SU-DHL-6 (cell line): ENCODE measurements around the gene AHI1.
A peak's percentile ranks its signal among the peaks of the same experiment; 100 is the strongest.

Source experiments
- H2AFZ ChIP-seq: fragments of 200-600 bp; sonication (generic); 2 replicates; pipeline ENCODE4 v1.6.1; 2014; ENCODE audit warnings: low read depth, mild to moderate bottlenecking, moderate library complexity, mixed read lengths, antibody characterized with exemption, low read length; ENCODE audit not compliant: severe bottlenecking
- H3F3A ChIP-seq: fragments of 200-600 bp; shearing (Covaris generic); 2 replicates; pipeline ENCODE4 v1.6.0; 2016; ENCODE audit warnings: antibody characterized with exemption, mild to moderate bottlenecking; ENCODE audit not compliant: insufficient read depth
- H3K27ac ChIP-seq: fragments of 200-600 bp; sonication (generic); 2 replicates; pipeline ENCODE4 v1.5.1; 2016; ENCODE audit warnings: low read depth, mild to moderate bottlenecking, low read length, moderate library complexity, mixed read lengths
- H3K27me3 ChIP-seq: fragments of 200-600 bp; sonication (generic), shearing (Covaris generic); 2 replicates; pipeline ENCODE4 v1.6.0; 2014; ENCODE audit warnings: mild to moderate bottlenecking, low read length
- H3K36me3 ChIP-seq: fragments of 200-600 bp; sonication (generic); 2 replicates; pipeline ENCODE4 v1.6.1; 2014; ENCODE audit warnings: mild to moderate bottlenecking, low read length, mixed read lengths
- H3K4me2 ChIP-seq: fragments of 300-600, 200-600 bp; shearing (Covaris generic), sonication (generic); 2 replicates; pipeline ENCODE4 v1.6.0; 2014; ENCODE audit warnings: low read length, low read depth, mild to moderate bottlenecking; ENCODE audit not compliant: poor library complexity, severe bottlenecking
- H3K4me3 ChIP-seq: fragments of 200-600 bp; sonication (generic); 2 replicates; pipeline ENCODE4 v1.5.1; 2014; ENCODE audit warnings: antibody characterized with exemption, low read length, mild to moderate bottlenecking, mixed read lengths; ENCODE audit not compliant: insufficient read depth, poor library complexity, severe bottlenecking
- H3K79me2 ChIP-seq: fragments of 200-600 bp; sonication (generic); 2 replicates; pipeline ENCODE4 v1.6.1; 2014; ENCODE audit warnings: mild to moderate bottlenecking, low read length, moderate library complexity; ENCODE audit not compliant: insufficient read depth
- H3K9ac ChIP-seq: fragments of 200-600 bp; sonication (generic); 2 replicates; pipeline ENCODE4 v1.7.0; 2014; ENCODE audit warnings: mild to moderate bottlenecking, low read length
- H3K9me2 ChIP-seq: fragments of 200-600 bp; sonication (generic); replicated peaks from 2 replicates; pipeline ENCODE4 v1.6.1; 2014; ENCODE audit warnings: low read length; ENCODE audit not compliant: insufficient read depth
- H3K9me3 ChIP-seq: fragments of 200-600 bp; sonication (generic); 2 replicates; pipeline ENCODE4 v1.6.1; 2014; ENCODE audit warnings: low read length, mixed read lengths; ENCODE audit not compliant: insufficient read depth
- H4K20me1 ChIP-seq: fragments of 200-600 bp; sonication (generic); 2 replicates; pipeline ENCODE4 v1.6.1; 2014; ENCODE audit warnings: low read depth, mild to moderate bottlenecking, antibody characterized with exemption, low read length, moderate library complexity, mixed read lengths
- CTCF ChIP-seq: fragments of 200-600 bp; sonication (generic); IDR thresholded peaks from one replicate; pipeline ENCODE4 v1.5.1; 2017; ENCODE audit warnings: antibody characterized with exemption, mild to moderate bottlenecking, low read length, moderate library complexity; ENCODE audit not compliant: insufficient read depth, poor library complexity, severe bottlenecking
- EZH2phosphoT487 ChIP-seq: fragments of 200-600 bp; sonication (generic), shearing (Covaris generic); conservative IDR thresholded peaks from 2 replicates; pipeline ENCODE4 v1.6.1; 2018; ENCODE audit warnings: mild to moderate bottlenecking, antibody characterized with exemption, low read length, moderate library complexity, mixed read lengths

The AHI1 gene

DNA sequence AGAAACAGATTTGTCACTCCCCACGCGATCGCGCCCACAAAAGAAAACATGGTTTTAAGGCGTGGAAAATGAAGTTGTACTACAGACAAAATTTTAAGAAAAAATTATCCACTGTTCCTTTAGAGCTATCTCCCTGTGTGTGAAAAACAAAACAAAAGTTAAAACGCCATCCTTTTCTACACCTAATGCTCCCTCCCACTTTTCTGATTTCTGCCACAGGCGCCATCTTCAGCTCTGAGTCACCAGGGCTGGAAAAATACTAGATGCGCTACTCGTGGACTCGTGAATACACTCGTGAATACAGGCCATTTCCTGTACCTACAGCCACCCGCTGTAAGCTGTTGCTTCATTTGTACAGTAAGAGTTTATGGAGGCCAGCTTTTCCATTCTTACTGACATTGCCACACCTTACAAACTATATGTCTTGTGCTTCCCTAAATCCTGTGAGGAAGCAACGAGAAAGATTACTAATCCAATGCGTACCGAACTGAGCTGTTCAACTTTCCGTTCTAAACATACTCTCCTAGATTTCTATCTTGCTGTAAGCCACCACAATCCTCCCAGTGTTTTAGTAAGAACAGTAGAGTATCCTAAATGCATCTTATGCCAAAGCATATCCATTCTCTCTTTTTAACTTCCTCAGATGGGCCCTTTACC is 773 bp upstream of the AHI1 start:
- no peak for TF ChIP-seq EZH2phosphoT487
- no peak for TF ChIP-seq CTCF
- peak overlapping the region; percentile 27; the same call in 1 of the 2 replicates for H3K27ac ChIP-seq

DNA sequence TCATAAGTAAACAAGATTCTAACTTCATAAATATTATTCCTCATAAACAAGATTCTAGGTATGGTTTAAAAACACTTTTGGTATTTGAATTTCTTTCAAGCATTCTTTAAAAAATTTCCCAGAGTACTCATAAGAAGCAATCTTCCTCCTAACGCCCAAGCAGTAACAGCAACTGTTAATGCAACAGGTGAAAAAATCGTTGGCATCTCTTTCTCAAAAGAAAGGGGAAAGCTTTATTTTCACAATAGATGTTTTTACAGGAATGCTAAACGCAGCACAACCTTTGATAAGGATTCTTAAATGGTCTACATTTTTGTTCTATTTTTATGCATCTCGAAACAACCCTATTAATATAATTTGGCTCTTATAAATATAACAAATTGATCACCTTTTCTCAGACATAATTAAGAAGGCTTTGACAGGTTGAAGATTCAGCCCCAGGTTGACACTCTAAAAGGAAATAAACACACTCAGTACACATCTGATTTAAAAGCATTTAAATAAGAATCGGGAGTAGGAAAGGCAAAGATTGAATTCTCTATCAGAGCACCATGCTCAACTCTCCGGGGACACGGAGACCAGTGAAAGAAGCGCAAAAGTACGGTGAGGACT is 634 bp downstream of the AHI1 start:
- Histone ChIP-seq H4K20me1 (no peaks in the 10 kb centered on the region), H3K4me2 (peak overlapping the region; percentile 91), H3K36me3 (no peaks in the 10 kb centered on the region; the same call in 1 of the 2 replicates), H3F3A (peaks cover 12% of the 10 kb centered on the region), H2AFZ (peak overlapping the region; percentile 91), H3K9ac (peak overlapping the region; percentile 78), H3K27me3 (no peaks in the 10 kb centered on the region), H3K9me3 (no peaks in the 10 kb centered on the region), H3K79me2 (peaks cover 8% of the 10 kb centered on the region; the same call in 1 of the 2 replicates), H3K4me3 (peak overlapping the region; percentile 65), H3K9me2 (no peaks in the 10 kb centered on the region), H3K27ac (peak overlapping the region; percentile 27; the same call in 1 of the 2 replicates)
- TF ChIP-seq EZH2phosphoT487 = no peak
- TF ChIP-seq CTCF = no peak

More for the DNA sequence above, 773 bp upstream of the AHI1 start:
- Histone ChIP-seq H3K27me3 (no peaks in the 10 kb centered on the region), H3K9me2 (no peaks in the 10 kb centered on the region), H3F3A (peaks cover 12% of the 10 kb centered on the region), H3K79me2 (peaks cover 8% of the 10 kb centered on the region; the same call in 1 of the 2 replicates), H3K9ac (peak overlapping the region; percentile 78), H4K20me1 (no peaks in the 10 kb centered on the region), H3K9me3 (no peaks in the 10 kb centered on the region), H3K4me2 (peak overlapping the region; percentile 91), H2AFZ (peak overlapping the region; percentile 91), H3K36me3 (no peaks in the 10 kb centered on the region), H3K4me3 (peak overlapping the region; percentile 65)

DNA sequence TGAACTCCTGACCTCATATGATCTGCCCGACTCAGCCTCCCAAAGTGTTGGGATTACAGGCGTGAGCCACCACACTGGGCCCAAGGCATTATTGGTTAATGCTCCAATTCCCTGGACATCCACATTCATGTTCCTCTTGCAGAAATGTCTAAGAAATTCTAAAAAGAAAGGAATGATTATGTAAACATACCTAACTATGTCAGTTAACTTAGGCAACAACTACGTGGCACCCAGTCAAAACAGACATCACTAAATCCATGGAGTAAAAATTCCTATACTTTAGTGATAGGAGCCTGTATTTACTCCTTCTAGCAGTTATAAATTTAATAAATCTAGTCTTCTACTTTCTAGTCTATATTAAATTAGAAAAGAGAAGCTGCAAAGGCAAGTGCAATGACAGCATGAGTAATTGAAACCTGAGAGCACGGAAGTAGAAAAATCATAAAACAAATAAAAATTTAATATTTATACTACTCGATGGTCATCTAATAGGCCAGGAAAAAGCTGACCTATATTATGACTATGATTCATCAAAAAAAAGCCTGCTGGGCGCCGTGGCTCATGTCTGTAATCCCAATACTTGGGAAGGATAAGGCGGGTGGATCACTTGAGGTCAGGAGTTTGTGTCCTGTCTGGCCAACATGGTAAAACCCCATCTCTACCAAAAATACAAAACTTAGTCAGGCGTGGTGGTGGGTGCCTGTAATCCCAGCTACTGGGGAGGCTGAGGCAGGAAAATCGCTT is 4.2 kb downstream of the AHI1 start:
- H3K27ac ChIP-seq = no peak overlapping the region
- no peaks in the 10 kb centered on the region for H3K9me3 ChIP-seq
- H4K20me1 ChIP-seq = no peaks in the 10 kb centered on the region
- H3K4me2 ChIP-seq = no peak overlapping the region
- peaks cover 12% of the 10 kb centered on the region for H3F3A ChIP-seq
- TF ChIP-seq CTCF = no peak
- no peak for TF ChIP-seq EZH2phosphoT487
- H3K27me3 ChIP-seq = no peaks in the 10 kb centered on the region
- no peak overlapping the region for H3K4me3 ChIP-seq
- no peak overlapping the region for H2AFZ ChIP-seq
- no peaks in the 10 kb centered on the region for H3K9me2 ChIP-seq
- H3K79me2 ChIP-seq = peaks cover 8% of the 10 kb centered on the region; the same call in 1 of the 2 replicates
- H3K36me3 ChIP-seq = peaks cover 15% of the 10 kb centered on the region
- H3K9ac ChIP-seq = no peak overlapping the region
